Measurements from ENCODE around the gene ZMIZ1.

Gene ZMIZ1

DNA sequence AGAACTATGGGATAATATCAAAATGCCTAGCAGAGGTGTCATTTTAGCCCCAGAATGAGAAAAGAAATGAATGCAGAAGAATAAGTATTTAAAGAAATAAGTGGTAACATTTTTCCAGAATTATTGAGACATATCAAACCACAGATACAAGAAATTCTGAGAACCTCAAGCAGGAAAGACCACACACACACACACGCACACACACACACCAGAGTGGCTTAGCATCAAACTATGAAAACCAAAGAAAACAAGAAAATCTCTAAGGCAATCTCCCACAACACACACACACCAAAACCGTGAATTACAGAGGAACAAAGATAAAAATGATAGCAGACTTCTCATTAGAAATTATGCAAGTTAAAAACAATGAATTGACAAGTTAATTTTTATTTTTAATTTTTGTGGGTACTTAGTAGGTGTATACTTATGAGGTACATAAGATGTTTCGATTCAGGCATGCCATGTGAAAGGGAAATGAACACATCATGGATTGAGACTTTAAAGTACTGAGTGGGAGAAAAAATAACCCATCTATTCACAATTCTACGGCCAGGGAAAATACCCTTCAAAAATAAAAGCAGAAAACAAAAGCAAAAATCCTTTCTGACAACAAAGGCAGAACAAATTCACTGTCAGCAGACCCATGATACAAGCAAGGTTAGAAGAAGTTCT, 293.1 kb downstream of the ZMIZ1 start:
- TF ChIP-seq CTCF (conservative IDR thresholded peaks at IDR 0.05; ENCODE audit: control insufficient read depth, insufficient read depth, low read depth, low read length) = no peak
- no peak overlapping the region for H3K4me3 ChIP-seq (ENCODE audit: control insufficient read depth, low read depth, low read length)
- DNase-seq (ENCODE audit: low read depth) = no peak
